Dermis blood vessel endothelial cell (primary cell): ENCODE data around the gene CD302. TPM values are rescaled to one million over a fixed set of nuclear protein-coding genes. Genes with fewer than 3 reads are reported as not detected.
A peak's percentile ranks its signal among the peaks of the same experiment; 100 is the strongest.
"Not testable (repeated sequence)": the region's sequence is repeated elsewhere in the genome, so short reads cannot be mapped to it uniquely, and the experiment has no call there.

Source experiments
- DNase-seq: peaks from one replicate; pipeline ENCODE4 v3.0.0; 2010
- total RNA-seq: library from RNA; depleted of rRNA; stranded (reverse); fragments of >200 nt; gene quantifications from 2 replicates; pipeline ENCODE4 v1.2.3, GENCODE V29; 2014

Gene CD302, protein sequence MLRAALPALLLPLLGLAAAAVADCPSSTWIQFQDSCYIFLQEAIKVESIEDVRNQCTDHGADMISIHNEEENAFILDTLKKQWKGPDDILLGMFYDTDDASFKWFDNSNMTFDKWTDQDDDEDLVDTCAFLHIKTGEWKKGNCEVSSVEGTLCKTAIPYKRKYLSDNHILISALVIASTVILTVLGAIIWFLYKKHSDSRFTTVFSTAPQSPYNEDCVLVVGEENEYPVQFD
- total RNA-seq: 13.4 and 19.2 TPM in 2 replicates

DNA sequence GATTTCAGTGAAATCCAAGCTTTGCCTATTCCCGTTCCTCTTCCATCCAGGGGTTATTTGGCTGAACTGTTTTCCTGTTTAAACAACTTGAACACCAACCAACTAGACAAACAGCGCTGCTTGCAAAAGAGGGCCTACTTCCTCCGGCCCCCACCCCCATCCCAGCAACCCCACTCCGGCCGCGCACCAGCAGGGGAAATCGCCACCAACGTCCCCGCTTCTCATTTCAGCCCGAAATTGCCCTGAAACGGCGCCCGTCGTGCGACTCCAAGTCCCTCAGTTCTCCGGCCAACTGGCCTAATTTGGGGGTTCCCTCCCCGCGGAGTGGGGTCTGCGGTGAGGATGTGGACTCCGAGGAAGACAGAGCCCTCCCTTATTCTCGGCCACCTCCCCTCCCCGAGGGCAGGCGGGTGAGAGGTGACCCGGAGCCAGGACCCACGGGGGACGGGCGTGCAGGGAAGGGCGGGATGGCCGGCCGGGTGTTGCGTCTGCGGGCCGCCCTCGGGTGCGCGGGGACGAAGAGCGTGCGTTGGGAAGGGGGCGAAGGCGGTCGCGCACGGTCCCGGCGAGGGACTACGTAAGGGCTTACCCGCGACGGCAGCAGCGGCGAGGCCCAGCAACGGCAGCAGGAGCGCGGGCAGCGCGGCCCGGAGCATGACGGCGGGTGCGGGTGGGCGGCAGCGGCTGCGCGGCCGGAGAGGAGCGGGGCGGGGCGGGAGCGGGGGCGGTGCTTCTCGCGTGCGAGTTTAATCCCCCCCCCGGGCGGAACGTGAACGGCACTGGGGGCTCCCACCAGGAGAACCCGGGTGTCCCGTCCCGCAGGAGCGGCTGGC is at the start of gene CD302:
Gene CD302, minus strand, starts transcription at position 666 of the 833 bp plus-strand sequence. Its CDS starts 10 bp downstream, at position 656.
- peak; percentile 73 for DNase-seq

DNA sequence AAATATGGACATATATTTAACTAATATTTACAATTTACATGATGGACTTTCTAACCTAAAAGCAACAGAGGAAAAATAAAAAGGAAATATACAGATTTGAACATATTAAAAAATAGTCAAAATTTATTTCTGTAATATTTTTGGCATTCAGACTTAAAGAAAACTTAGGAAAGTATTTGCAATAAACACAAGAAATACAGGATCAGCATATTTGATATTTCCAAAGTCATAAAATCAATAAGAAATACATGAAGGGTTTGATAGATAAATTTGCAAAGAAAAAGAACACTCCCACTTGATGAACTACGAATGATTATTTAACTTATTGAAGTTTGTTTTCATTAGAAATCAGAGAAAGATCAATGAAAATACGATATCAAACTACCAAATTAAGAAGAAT is 48.6 kb upstream of the CD302 start:
- no peak for DNase-seq

DNA sequence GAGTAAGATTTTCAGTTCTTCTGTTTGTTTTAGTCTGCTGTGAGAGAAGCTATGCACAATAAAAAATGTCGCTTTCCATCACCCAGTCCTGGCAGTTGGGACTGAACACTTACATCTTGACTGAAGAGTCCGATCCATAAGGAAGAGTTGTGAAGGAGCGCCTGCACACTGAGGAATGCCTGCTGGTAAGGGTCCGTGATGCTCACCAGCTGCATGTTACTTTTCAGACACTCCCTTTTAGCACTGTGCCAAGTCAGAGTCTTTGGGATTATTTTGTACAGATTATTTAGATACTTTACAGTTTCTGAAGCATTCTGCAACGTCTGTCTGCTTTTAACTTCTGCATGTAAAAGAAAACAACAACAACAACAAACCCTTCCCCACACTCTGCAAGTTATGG is 42.6 kb upstream of the CD302 start:
- no peak for DNase-seq

DNA sequence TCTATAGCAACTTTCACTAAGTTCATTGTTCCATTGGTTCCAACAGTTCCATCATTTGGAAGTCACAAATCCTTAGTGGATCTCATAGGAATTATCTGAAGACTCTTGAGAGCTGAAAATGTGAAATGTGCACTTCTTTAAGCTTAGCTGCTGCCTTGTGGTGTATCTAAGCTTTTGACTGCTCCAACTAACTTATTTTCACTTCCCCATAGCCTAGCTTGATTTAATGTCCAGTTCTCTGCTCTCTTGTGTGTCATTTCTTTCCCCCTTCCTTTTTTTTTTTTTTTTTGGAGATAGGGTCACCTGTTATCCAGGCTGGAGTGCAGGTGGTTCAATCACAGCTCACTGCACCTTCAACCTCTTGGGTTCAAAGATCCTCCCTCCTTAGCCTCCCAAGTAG is 34.9 kb upstream of the CD302 start:
- no peak for DNase-seq

DNA sequence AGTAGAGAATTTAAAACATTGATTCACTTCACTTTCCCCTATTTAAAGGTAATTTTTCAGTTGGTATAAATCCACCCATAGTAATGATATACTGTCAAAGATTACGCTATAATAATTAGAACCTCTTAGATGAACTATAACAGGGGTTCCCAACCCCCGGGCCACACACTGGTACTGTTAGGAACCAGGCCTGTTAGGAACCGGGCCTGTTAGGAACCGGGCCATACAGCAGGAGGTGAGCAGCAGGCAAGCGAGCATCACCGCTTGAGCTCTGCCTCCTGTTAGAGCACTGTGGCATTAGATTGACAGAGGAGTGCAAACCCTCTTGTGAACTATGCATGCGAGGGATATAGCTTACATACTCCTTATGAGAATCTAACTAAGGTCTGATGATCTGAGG is 34.0 kb upstream of the CD302 start:
- DNase-seq: no peak

DNA sequence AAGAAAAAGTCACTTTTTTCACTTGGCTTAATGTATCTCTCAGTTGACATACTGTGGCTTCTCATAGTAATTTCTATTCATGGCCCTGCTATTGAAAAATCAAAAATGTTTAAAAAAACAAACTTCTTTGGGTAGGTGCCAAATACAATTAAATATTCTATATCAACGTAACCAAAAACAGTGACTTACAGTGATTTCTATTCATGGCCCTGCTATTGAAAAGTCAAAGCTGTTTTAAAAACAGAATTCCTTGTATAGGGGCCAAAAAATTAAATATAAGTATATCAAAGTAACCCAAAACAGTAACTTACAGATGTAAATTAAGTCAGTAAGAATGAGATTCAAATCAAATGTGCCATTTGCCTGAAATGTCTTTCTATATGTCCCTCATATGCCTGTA is 31.4 kb upstream of the CD302 start:
- DNase-seq: no peak

DNA sequence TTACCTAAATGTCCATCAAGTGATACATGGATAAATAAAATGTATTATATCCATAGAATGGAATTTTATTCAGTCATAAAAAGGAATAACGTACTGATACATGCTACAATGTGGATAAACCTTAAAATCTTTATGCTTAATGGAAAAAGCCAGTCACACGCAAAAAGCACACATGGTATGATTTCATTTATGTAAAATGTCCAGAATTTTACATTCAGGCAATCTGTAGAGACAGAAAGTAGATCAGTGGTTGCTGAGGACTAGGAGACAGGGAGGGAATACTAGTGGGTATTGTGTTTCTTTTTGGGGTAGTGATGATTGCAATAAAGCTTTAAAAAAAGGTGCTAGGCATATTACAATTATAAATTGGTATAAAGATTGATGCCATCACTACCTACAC is 30.7 kb upstream of the CD302 start:
- DNase-seq: no peak

DNA sequence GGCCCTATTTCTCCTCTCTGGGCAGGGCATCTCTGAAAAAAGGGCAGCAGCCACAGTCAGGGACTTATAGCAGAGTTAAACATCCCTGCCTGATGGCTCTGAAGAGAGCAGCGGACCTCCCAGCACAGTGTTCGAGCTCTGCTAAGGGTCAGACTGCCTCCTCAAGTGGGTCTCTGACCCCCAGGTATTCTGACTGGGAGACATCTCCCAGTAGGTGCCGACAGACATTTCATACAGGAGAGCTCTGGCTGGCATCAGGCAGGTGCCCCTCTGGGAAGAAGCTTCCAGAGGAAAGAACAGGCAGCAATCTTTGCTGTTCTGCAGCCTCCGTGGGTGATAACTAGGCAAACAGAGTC is 24.4 kb upstream of the CD302 start:
- not testable (repeated sequence) for DNase-seq

DNA sequence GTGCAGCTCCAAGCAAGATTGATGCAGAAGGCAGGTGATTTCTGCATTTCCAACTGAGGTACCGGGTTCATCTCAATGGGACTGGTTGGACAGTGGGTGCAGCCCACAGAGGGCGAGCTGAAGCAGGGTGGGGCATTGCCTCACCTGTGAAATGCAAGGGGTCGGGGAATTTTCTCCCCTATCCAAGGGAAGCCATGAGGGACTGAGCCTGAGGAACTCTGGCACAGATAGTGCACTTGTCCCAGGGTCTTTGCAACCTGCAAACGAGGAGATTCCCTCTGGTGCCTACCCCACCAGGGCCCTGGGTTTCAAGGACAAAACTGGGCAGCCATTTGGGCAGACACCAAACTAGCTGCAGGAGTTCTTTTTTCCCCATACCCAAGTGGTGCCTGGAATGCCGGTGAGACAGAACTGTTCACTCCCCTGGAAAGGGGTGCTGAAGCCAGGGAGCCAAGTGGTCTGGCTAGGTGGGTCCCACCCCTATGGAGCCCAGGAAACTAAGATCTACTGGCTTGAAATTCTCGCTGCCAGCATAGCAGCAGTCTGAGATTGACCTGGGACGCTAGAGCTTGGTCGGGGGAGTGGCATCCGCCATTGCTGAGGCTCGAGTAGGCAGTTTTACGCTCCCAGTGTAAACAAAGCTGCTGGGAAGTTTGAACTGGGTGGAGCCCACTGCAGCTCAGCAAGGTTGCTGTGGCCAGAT is 23.9 kb upstream of the CD302 start:
- not testable (repeated sequence) for DNase-seq

DNA sequence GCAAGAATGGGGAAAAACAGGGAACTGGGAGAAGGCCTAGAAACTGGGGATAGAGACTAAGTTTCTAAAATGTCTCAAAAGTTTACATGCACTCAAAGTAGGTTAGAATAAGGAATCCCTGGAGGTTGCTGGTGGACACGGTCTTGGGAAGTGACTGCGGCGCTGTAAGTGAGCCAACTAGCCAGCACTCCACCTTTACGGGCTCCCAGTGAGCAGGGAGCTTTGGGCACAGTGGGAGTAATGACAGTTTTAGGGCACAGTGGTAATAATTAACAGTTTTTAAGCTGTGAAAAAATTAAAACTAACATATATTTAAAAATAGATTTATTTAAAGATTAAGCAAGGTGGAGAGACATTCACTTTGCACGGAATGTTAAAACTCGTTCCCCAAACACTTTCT is 20.9 kb upstream of the CD302 start:
- DNase-seq: no peak

DNA sequence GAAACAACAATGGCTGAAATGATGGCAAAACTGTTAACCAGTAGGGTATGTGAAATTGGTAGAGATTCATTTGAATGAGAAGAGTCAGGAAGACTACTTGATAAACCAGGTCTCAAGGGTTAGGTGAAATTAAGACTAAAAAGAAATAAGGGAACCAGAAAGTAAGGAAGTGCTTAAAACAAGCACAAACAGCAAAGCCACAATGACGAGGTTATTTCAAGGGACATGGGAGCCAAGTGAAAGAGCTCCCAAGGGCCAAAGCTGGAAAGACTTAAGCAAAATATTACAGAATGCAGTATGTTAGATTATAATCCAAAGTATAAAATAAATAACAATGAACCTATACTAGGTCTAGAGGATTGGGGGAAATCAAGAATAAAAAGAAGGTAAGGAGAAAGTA is 19.3 kb upstream of the CD302 start:
- DNase-seq: no peak

DNA sequence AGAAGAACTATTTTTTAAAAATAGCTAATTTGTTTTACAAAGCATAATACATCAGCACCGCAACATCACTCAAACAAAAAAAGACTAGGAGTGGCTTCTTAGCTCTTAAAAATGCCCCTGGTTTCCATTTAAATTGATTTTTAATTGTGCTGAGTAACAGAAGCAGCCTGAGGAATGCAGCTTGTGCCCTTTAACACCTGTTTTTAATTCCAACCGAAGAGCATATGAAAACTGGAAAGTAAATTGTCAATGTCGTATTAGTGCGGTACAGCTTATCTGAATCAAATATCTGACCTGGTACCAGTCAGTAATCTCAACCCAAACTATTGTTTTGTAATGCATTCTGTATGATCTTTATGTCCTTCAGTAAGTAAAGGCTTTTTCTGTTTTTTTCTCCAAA is 13.2 kb upstream of the CD302 start:
- no peak for DNase-seq

DNA sequence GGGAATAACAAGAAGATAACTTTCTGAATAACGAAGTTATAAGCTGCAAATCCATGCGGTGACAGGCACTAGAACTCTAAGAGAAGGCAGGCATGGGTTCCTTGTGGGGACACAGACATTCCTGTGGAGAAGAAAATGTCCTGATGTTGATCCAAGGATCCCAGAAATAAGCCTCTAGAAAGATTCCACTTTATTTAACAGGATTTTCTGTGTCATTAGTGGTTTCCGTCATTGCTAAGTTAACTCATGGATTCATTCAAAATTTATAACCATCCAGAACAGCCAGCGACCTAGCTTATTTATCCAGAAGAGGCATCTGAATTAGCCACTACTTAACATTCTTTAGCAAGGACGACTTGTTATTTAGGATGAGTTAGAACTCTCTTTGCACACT is 10.0 kb upstream of the CD302 start:
- DNase-seq: no peak

DNA sequence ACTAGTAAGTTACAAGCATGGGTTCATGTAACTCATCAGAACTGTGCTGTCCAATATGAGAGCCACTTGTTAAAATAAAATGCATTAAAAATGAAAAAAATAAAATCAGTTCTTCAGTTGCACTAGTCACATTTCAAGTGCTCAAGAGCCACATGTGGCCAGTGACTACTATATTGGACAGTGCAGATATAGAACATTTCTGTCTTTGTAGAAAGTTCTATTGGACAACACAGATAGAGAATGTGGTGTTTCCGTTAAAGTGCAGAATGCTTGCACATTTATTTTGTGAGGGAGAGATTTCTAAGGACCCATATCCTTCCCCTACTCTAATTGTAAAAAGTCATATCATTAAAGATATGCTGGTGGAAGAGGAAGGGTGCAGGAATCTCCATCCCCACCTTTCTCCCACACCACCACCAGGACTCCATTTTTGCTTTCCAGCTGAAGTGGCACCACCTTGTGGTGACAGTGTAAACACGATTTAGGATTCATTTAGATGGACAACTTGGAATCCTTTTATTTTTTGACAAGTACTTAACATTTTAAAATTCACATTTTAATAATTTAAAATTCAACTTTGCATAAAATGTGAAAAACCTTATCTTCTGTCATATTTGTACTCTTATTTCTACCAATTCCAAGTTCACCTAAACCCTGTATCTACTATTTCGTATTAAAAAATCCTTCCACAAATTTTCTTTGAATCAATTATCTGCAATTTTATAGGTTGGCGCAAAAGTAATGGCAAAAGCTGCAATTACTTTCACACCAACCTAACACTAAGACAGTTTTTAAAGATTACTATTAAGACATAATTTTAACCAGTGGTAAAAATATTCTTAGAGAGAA is 9.4 kb upstream of the CD302 start:
- peak; percentile 82 for DNase-seq

DNA sequence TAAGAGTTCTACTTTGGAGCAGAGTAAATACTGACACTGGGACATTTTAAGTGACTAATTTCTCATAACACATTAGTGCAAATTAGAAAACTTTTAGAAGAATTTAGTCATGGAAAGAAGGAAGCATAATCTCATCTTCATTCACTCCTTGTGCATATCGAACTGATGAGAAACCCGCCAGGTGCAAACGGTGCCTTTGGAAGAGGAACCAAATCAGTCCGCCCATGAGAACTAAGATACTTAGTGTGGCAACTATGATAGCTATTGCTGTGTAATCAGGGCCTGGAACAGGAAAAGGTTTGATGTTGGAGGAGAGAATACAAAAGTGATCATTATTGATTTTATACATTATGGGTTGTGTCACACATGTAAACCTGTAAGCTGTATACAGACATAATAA is 6.9 kb upstream of the CD302 start:
- no peak for DNase-seq

DNA sequence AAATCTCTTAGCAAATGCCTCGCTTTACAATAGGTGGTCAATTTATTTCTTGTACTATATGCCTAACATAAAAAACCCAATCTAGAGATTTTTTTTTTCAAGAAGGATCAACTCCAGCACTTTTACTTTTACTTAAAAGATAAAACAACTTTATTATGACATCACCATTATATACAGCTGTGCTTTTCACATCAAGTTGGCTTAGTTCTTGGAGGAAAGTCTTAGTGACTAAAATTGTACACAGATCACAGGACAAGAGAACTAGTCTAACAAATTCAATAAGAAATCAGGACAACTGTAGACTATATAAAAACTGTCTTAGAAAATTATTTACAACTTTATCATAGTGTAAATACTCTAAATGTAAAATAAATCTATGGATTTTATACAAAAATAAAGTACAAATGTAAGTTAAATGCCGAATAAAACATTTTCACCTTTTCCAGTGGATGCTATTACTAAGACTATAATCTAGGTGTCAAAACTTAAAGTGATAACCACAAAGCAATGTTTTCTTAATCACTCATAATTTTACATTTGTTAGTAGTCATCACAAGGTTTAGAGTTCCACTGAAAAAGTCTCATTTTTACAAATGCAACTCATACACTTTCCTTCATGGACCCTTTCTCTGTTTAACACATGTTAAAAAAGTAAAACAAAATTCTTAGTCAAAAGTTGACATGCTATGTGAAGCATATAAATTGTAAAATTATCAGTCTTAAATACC is 5.4 kb upstream of the CD302 start:
- no peak for DNase-seq

DNA sequence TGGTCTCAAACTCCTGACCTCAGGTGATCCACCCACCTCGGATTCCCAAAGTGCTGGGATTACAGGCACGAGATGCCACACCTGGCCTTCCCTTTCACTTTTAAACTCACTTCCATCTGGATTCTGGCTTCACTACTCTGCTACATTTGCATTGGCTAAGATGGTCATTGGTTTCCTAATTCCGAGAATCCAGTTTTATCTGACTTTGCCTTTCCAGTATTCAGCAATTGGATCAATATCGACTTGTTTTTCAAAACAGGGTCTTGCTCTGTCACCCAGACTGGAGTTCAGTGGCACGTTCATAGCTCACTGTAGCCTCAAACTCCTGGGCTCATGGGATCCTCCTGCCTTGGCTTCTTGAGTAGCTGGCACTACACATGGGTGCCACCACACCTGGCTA is 4.7 kb upstream of the CD302 start:
- DNase-seq: no peak

DNA sequence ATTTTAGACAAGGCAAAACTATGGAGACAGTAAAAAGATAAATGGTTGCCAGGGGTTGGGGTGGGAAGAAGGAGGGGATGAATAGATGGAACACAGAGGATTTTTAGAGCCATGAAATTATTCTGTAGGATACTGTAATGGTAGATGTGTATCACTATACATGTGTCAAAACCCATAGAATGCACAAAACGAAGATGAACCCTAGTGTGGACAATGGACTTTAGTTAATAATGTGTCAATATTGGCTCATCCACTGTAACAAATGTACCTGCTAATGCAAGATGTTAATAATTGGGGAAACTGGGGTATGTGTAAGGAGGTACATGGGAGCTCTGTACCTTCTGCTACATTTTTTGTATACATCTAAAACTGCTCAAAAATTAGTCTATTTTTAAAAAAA is 1.8 kb upstream of the CD302 start:
- DNase-seq: no peak

DNA sequence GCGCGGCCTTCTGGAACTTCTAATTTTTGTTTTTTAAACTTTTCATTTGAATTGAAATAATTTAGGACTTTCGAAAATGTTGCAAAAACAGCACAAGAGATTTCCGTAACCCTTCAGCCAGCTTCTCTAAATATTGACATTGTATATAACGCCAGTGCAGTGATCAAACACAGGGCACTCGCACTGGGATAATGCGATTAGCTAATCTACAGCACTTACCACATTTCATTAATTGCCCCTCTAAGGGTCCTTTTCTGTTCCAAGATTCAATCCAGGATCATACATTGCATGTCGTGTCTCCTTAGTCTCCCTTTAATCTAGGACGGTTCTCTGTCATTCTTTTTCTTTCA is 343 bp upstream of the CD302 start:
- no peak for DNase-seq

DNA sequence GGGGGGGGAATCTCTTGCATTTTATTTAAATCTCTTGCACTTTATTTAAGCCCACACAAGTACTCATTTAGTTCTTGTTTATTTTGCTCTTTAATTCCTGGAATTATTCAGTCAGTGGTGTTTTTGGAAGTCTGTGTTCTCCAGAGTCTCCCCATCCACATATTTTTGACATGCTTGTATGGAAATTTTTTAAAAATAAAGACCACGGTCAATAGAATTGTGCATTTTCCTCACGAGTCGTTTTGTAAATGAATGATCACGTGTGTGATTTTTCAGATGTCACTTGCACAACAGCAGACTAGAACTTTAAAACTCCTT is 824 bp downstream of the CD302 start:
- DNase-seq: no peak

DNA sequence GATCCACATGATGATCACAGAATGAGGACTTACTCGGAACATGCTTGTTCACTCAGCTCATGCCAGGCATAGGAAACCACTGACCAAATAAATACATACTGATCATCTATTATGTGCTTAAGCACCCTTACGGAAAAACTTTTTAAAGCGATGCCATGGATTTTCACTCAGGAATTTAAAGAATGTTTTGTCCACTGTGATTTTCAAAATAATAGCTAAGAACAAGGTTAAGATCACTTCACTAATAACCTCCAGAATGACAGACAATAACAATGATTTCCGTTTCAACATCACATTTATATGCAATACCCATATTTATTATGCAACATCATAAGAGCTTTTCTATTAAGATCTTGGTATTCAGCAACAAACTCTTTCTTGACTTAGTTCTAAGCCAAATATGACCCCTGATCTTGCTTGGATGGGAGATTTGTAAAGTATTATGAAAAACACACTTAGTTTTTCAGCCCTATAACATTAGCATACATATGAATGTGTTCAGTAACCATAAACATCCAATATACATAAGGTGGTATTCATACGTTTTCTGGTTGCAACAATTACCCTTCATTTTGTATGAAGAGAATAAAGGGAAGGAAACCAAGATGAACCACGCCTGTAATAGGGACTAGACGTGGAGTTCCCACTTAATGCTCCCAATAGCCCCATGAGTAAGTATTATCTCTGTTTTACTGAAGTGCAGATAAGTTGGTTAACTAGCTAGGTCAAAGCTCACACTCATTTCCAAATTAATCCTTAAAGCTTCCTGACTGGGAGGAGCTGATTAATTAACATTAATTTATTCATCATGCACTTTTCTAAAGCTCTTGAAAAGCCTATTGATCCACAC is 1.9 kb downstream of the CD302 start:
- DNase-seq: peak; percentile 48

DNA sequence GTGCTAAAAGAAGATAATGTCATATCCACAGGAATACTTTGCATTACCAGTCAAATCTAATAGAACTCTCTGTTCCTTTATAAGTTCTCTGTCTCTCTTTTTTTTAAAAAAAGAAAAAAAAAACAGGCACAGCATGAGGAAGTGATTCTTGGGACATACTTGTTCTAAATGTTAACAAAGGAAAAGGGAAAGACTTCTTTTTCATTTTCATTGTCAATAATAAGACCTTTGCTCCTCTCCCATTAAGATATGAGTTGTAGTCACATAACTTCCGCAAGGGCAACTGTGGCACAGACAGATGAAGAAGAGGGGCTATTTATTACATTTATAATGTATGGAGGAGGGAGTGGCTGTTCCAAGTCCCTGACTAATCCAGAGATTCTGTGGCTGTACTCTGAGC is 4.7 kb downstream of the CD302 start:
- no peak for DNase-seq
